Upper lobe of right lung (tissue), 1 donor: ENCODE measurements around the gene EDEM3. TPM values are rescaled to one million over a fixed set of nuclear protein-coding genes. Genes with fewer than 3 reads are reported as not detected.

Experiments
- ATAC-seq: fragments of 200-7000 bp; cut with Tn5 transposase; one replicate; pipeline ENCODE4 v1.9.1; 2020; ENCODE audit warnings: mild to moderate bottlenecking, moderate library complexity
- DNase-seq: peaks from one replicate; pipeline ENCODE4 v3.0.0-alpha.2; 2020
- H3K27ac ChIP-seq: fragments of 200-600 bp; one replicate; pipeline ENCODE4 v1.8.0; 2022
- H3K27me3 ChIP-seq: fragments of 200-600 bp; one replicate; pipeline ENCODE4 v1.8.0; 2022; ENCODE audit warnings: mild to moderate bottlenecking
- H3K36me3 ChIP-seq: fragments of 200-600 bp; one replicate; pipeline ENCODE4 v1.8.0; 2022
- H3K4me1 ChIP-seq: fragments of 200-600 bp; one replicate; pipeline ENCODE4 v1.8.0; 2022
- H3K4me3 ChIP-seq: fragments of 200-600 bp; one replicate; pipeline ENCODE4 v1.8.0; 2022; ENCODE audit warnings: mild to moderate bottlenecking
- H3K9me3 ChIP-seq: fragments of 200-600 bp; one replicate; pipeline ENCODE4 v1.8.0; 2022
- CTCF ChIP-seq: fragments of 200-600 bp; IDR thresholded peaks from one replicate; pipeline ENCODE4 v1.8.0; 2022; ENCODE audit warnings: antibody characterized with exemption
- intact Hi-C: fragments of 100-400 bp; cut with DNase I; formaldehyde crosslinking; loops from one replicate; pipeline ENCODE4 v1.11.0; 2022
- total RNA-seq: library from RNA; stranded (reverse); fragmentation: NEBNext Ultra II Directional; extraction: Animal tissue kit (Norgen Biotek cat#: 25700); gene quantifications from one replicate; pipeline ENCODE4 v1.2.1, GENCODE V29; 2021
- donor health status: DM: no; HTN: yes; CAD: no; lungs with severe emphysema.

The EDEM3 gene
- total RNA-seq, 1 donor from 2014 or later: 43.6 TPM

GRCh38 chr1:184664042-184664660 is 90.5 kb downstream of the EDEM3 start:
- Histone ChIP-seq H3K4me3 (no peak overlapping the region), H3K27ac (no peak overlapping the region), H3K27me3 (no peaks in the 10 kb centered on the region), H3K36me3 (no peaks in the 10 kb centered on the region), H3K4me1 (no peaks in the 10 kb centered on the region), H3K9me3 (no peaks in the 10 kb centered on the region)
- TF ChIP-seq CTCF: peak; percentile 93
- intact Hi-C loops: no loop called here
- ATAC-seq (peak; percentile 95), DNase-seq (peak; percentile 88)

- Histone ChIP-seq H3K27me3 (no peaks in the 10 kb centered on the region), H3K4me1 (no peaks in the 10 kb centered on the region), H3K9me3 (no peaks in the 10 kb centered on the region), H3K27ac (no peak overlapping the region), H3K4me3 (no peak overlapping the region), H3K36me3 (no peaks in the 10 kb centered on the region)
- ATAC-seq (no peak), DNase-seq (no peak)
- intact Hi-C loops: no loop called here
- TF ChIP-seq CTCF: no peak
Observed at GRCh38 chr1:184661801-184662200, 92.9 kb downstream of the EDEM3 start.

- Histone ChIP-seq H3K36me3 (no peaks in the 10 kb centered on the region), H3K27ac (no peak overlapping the region), H3K4me3 (no peak overlapping the region), H3K9me3 (no peaks in the 10 kb centered on the region), H3K27me3 (no peaks in the 10 kb centered on the region), H3K4me1 (no peaks in the 10 kb centered on the region)
- DNase-seq: no peak
- intact Hi-C loops: no loop called here
- no peak for ATAC-seq
- TF ChIP-seq CTCF: no peak
Observed at GRCh38 chr1:184660462-184661191, 94.0 kb downstream of the EDEM3 start.

GRCh38 chr1:184658055-184658454 is 96.6 kb downstream of the EDEM3 start:
- no peaks in the 10 kb centered on the region for H3K27me3 ChIP-seq
- no peaks in the 10 kb centered on the region for H3K9me3 ChIP-seq
- no peak for TF ChIP-seq CTCF
- no peaks in the 10 kb centered on the region for H3K36me3 ChIP-seq
- H3K4me1 ChIP-seq: no peaks in the 10 kb centered on the region
- ATAC-seq: no peak
- DNase-seq: no peak
- no peak overlapping the region for H3K4me3 ChIP-seq
- no peak overlapping the region for H3K27ac ChIP-seq
- intact Hi-C loops: no loop called here

- TF ChIP-seq CTCF: no peak
- Histone ChIP-seq H3K4me3 (no peak overlapping the region), H3K27me3 (no peaks in the 10 kb centered on the region), H3K27ac (no peak overlapping the region), H3K4me1 (no peaks in the 10 kb centered on the region), H3K9me3 (no peaks in the 10 kb centered on the region), H3K36me3 (no peaks in the 10 kb centered on the region)
- intact Hi-C loops: no loop called here
- DNase-seq: no peak
- ATAC-seq: no peak
Observed at GRCh38 chr1:184656221-184656620, 98.4 kb downstream of the EDEM3 start.
